Activated CD8-positive, alpha-beta T cell treated with anti-CD3 and anti-CD28 coated beads for 36 hours (primary cell): ENCODE data around the gene NEUROD4. TPM values are rescaled to one million over a fixed set of nuclear protein-coding genes. Genes with fewer than 3 reads are reported as not detected.

Source experiments
- ATAC-seq: fragments of 200-7000 bp; cut with Tn5 transposase; one replicate; pipeline ENCODE4 v1.10.0; 2021; ENCODE audit warnings: mild to moderate bottlenecking, moderate library complexity
- CTCF ChIA-PET: fragments of 350-600 bp; sonication (Branson Sonifier 250); formaldehyde crosslinking; loops from one replicate; lab custom pipeline; 2021; ENCODE audit warnings: antibody characterized with exemption; lab: Charles Lee
- POLR2A ChIA-PET: fragments of 350-600 bp; sonication (Branson Sonifier 250); formaldehyde crosslinking; loops from one replicate; lab custom pipeline; 2021; ENCODE audit warnings: antibody characterized with exemption; lab: Charles Lee
- DNase-seq: peaks from one replicate; pipeline ENCODE4 v3.0.0-alpha.2; 2020
- H3K27ac Mint-ChIP-seq: one replicate; pipeline ENCODE4 v1.8.0; 2021; ENCODE audit warnings: mild to moderate bottlenecking, mixed read lengths
- H3K27me3 Mint-ChIP-seq: one replicate; pipeline ENCODE4 v1.8.0; 2021; ENCODE audit warnings: mixed read lengths
- H3K36me3 Mint-ChIP-seq: one replicate; pipeline ENCODE4 v1.8.0; 2021; ENCODE audit warnings: low read depth, mixed read lengths
- H3K4me1 Mint-ChIP-seq: one replicate; pipeline ENCODE4 v1.8.0; 2021; ENCODE audit warnings: low read depth, mixed read lengths
- H3K4me3 Mint-ChIP-seq: one replicate; pipeline ENCODE4 v1.8.0; 2021; ENCODE audit warnings: mild to moderate bottlenecking, moderate library complexity, mixed read lengths
- H3K9me3 Mint-ChIP-seq: one replicate; pipeline ENCODE4 v1.8.0; 2021; ENCODE audit warnings: mixed read lengths
- CTCF ChIP-seq: fragments of 200-600 bp; IDR thresholded peaks from one replicate; pipeline ENCODE4 v1.8.0; 2022; ENCODE audit warnings: antibody characterized with exemption, mild to moderate bottlenecking
- intact Hi-C: fragments of 100-400 bp; cut with micrococcal nuclease; formaldehyde crosslinking; loops from one replicate; pipeline ENCODE4 v1.10.0; 2022
- total RNA-seq, 2 experiments: library from RNA; stranded (reverse); gene quantifications; one replicate each; pipeline ENCODE4 v1.2.3, GENCODE V29; 2021

The NEUROD4 gene
- total RNA-seq, 2 experiments from 2014 or later = not detected

- TF ChIP-seq CTCF = no peak
- no peaks in the 10 kb centered on the region for H3K9me3 Mint-ChIP-seq
- no peaks in the 10 kb centered on the region for H3K27me3 Mint-ChIP-seq
- H3K4me3 Mint-ChIP-seq = no peak overlapping the region
- H3K36me3 Mint-ChIP-seq = no peaks in the 10 kb centered on the region
- intact Hi-C loops = no loop called here
- POLR2A ChIA-PET = interaction anchor here (0.9 kb wide), 1 partner anchor 28 kb away, joined by 3 read pairs; no protein-coding TSS in a partner anchor
- CTCF ChIA-PET = interaction anchor here (1.0 to 3.4 kb wide), 4 partner anchors 8 to 51 kb away, joined by 3 to 18 read pairs (median 10); no protein-coding TSS in a partner anchor
- ATAC-seq (no peak), DNase-seq (no peak)
- no peak overlapping the region for H3K27ac Mint-ChIP-seq
- H3K4me1 Mint-ChIP-seq = peaks cover under 1% of the 10 kb centered on the region
Observed at GRCh38 chr12:55044135-55044534, 24.4 kb downstream of the NEUROD4 start.

- TF ChIP-seq CTCF = no peak
- DNase-seq (no peak), ATAC-seq (no peak)
- ChIA-PET POLR2A (no interaction called here), CTCF (interaction anchor here (0.6 to 1.9 kb wide), 4 partner anchors 17 to 56 kb away, joined by 3 to 11 read pairs (median 8); no protein-coding TSS in a partner anchor)
- Mint-ChIP-seq H3K27ac (no peak overlapping the region), H3K9me3 (no peaks in the 10 kb centered on the region), H3K36me3 (no peaks in the 10 kb centered on the region), H3K4me1 (no peaks in the 10 kb centered on the region), H3K27me3 (no peaks in the 10 kb centered on the region), H3K4me3 (no peak overlapping the region)
- intact Hi-C loops = no loop called here
Observed at GRCh38 chr12:55049676-55050075, 29.9 kb downstream of the NEUROD4 start.

- ATAC-seq (no peak), DNase-seq (no peak)
- ChIA-PET POLR2A (no interaction called here), CTCF (interaction anchor here (0.9 to 2.3 kb wide), 3 partner anchors 13 to 21 kb away, joined by 4 to 10 read pairs (median 9); no protein-coding TSS in a partner anchor)
- Mint-ChIP-seq H3K9me3 (no peaks in the 10 kb centered on the region), H3K4me1 (no peaks in the 10 kb centered on the region), H3K27ac (no peak overlapping the region), H3K27me3 (no peaks in the 10 kb centered on the region), H3K4me3 (no peak overlapping the region), H3K36me3 (no peaks in the 10 kb centered on the region)
- no peak for TF ChIP-seq CTCF
- intact Hi-C loops = no loop called here
Observed at GRCh38 chr12:55051197-55051947, 31.6 kb downstream of the NEUROD4 start.

GRCh38 chr12:55057481-55057880 is 37.7 kb downstream of the NEUROD4 start:
- intact Hi-C loops = no loop called here
- ATAC-seq = no peak
- Mint-ChIP-seq H3K4me1 (peaks cover 10% of the 10 kb centered on the region), H3K4me3 (no peak overlapping the region), H3K9me3 (no peaks in the 10 kb centered on the region), H3K36me3 (no peaks in the 10 kb centered on the region), H3K27me3 (peaks cover 2% of the 10 kb centered on the region), H3K27ac (no peak overlapping the region)
- ChIA-PET POLR2A (no interaction called here), CTCF (interaction anchor here (1.0 to 3.8 kb wide), 5 partner anchors 11 to 478 kb away, joined by 3 to 16 read pairs (median 5); no protein-coding TSS in a partner anchor)
- DNase-seq = no peak
- TF ChIP-seq CTCF = no peak

DNA sequence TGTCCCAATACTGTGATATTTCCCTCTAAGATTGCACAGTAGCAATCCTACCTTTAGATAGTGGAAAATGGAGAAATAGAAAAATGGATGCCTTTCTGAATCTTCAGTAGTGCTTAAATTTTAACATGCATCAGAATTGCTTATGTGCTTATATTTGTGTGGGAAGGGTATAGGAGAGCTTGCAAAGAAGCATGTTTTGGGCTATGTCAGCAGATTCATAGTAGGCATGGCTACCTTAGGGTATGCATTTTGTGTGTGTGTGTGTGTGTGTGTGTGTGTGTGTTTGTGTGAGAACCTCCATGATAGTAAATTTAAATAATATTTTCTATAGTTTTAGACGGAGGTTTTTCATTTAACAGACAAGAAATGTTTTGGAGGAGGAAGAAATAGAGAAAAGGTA is 38.3 kb downstream of the NEUROD4 start:
- H3K27ac Mint-ChIP-seq = no peak overlapping the region
- ChIA-PET CTCF (interaction anchor here (1.0 to 3.8 kb wide), 5 partner anchors 11 to 356 kb away, joined by 3 to 16 read pairs (median 7); no protein-coding TSS in a partner anchor), POLR2A (no interaction called here)
- H3K27me3 Mint-ChIP-seq = peaks cover 2% of the 10 kb centered on the region
- H3K4me3 Mint-ChIP-seq = no peak overlapping the region
- no peaks in the 10 kb centered on the region for H3K9me3 Mint-ChIP-seq
- H3K4me1 Mint-ChIP-seq = peaks cover 10% of the 10 kb centered on the region
- DNase-seq (no peak), ATAC-seq (no peak)
- TF ChIP-seq CTCF = no peak
- H3K36me3 Mint-ChIP-seq = no peaks in the 10 kb centered on the region
- intact Hi-C loops = no loop called here
